HG02885 (cell line): ENCODE data around the gene CD300LD.
"Not testable (repeated sequence)": the region's sequence is repeated elsewhere in the genome, so short reads cannot be mapped to it uniquely, and the experiment has no call there.

ENCODE experiments used
- ATAC-seq: cut with Tn5 transposase; IDR thresholded peaks from one replicate; pipeline ENCODE4 v1.9.1; 2021; ENCODE audit warnings: mild to moderate bottlenecking; ENCODE audit not compliant: unreplicated experiment, poor library complexity

CD300LD gene

GRCh38 chr17:74592087-74592990 is at the start of gene CD300LD:
Gene CD300LD (minus strand): TSS chr17:74592283. CDS start chr17:74592202, 81 bp downstream.
- ATAC-seq = no peak

DNA sequence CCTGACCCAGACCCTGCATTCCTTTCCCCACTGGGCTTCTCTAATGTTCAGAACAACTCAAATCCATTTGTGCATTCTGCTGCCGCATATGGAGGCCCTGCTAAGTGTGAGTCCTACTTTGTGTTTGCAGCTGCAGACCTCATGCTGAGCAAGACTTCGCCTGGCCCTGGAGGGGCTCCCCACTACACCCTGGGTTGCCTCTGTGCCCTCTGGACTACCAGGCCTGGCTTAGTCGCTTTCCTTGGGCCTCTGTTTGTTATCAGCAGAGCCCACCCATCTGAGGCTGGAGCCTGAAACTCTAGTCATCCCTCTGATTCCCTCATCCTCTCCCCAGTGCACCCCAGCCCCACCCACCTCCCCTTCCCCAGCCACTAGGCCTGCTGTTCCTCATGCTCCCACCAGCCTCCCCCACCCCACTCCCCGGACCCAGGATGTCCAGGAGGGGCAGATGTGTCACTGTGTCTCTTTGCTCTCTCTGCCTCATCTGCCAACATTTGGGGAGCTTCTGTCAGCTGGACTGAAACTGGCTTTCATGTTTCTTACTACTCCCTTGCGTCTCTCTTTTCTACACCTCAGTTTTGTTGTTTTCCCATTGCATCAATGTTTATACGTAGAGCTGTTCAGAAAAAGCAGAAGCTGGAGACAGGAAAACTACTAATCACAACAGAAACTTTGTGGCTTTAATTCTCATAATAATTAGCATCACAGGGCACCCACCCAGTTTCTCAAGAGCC is 49.3 kb upstream of the CD300LD start:
- ATAC-seq = no peak

DNA sequence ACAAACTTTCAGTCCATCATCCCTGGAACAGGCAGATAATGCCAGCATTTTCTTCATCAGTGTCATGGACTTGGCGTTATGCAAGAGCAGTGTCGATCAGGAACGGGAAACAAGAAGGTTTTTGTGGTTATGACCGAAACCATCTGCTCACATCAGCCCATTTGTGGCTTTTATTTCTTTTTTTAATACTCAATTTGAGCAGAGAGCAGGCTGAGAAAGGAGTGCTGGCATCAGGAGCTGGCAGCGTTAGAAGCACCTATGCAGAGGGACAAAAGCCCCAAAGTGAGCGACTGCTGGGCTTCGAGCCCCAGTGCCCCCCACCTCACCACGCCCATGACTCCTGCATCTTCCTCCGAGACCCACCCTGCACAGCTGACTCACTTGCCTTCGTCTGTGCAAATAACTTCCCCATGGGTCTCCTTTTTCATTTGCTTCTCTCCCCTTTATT is 47.6 kb upstream of the CD300LD start:
- ATAC-seq = no peak

DNA sequence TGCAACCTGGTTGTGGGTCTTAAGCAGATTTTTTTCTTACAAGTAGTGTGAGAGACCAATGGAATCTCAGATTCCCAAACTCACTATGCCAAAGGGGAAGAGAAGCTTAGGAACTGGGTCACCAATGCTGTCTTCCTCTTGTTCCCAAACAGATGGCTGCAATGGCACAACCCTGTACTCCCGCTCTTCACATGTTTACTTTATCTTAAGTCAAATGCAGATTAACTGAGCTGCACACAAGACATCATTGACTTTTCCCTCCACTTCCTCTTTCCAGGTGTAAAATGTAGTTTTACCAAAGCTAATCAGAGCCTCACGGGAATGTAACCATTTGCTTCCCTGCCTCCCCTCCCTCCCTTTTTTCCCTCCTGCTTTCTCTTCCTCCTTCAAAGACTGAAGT is 45.8 kb upstream of the CD300LD start:
- no peak for ATAC-seq

- ATAC-seq = no peak
Observed at GRCh38 chr17:74637265-74637664, 45.2 kb upstream of the CD300LD start.

- not testable (repeated sequence) for ATAC-seq
Observed at GRCh38 chr17:74636541-74637085, 44.5 kb upstream of the CD300LD start.

GRCh38 chr17:74635418-74635817 is 43.3 kb upstream of the CD300LD start:
- no peak for ATAC-seq

DNA sequence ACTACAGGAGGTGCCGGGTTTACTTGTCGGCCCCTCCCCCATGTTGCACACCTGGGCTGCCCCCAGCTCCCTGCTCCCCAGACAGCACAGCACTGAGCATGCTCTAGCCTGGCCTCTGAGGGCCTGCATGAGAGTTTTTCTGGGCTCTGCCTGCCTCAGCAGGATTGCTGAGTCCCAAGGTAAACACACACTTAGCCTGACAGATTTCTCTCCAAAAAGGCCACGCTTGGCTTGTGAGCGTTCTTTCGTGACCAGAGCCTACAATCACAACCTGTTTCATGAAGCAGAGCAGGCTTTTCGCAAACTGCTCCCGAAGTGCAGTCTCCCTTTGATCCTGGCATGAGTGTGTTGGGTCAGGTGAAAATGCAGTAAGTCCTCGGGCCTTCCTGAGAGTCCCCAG is 41.2 kb upstream of the CD300LD start:
- no peak for ATAC-seq

DNA sequence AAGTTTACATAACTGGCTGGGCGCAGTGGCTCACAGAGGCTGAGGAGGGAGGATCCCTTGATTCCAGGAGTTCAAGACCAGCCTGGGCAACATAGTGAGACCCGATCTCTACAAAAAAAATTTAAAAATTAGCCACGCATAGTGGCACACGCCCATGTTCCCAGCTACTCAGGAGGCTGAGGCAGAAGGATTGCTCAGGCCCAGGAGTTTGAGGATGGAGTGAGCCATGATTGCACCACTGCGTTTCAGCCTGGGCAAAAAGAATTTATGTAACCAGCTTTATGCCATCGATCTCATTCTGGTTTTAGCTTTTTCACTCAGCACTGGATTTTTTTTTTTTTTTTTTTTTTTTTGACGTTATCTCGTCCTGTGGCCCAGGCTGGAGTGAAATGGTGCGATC is 40.5 kb upstream of the CD300LD start:
- ATAC-seq = no peak

DNA sequence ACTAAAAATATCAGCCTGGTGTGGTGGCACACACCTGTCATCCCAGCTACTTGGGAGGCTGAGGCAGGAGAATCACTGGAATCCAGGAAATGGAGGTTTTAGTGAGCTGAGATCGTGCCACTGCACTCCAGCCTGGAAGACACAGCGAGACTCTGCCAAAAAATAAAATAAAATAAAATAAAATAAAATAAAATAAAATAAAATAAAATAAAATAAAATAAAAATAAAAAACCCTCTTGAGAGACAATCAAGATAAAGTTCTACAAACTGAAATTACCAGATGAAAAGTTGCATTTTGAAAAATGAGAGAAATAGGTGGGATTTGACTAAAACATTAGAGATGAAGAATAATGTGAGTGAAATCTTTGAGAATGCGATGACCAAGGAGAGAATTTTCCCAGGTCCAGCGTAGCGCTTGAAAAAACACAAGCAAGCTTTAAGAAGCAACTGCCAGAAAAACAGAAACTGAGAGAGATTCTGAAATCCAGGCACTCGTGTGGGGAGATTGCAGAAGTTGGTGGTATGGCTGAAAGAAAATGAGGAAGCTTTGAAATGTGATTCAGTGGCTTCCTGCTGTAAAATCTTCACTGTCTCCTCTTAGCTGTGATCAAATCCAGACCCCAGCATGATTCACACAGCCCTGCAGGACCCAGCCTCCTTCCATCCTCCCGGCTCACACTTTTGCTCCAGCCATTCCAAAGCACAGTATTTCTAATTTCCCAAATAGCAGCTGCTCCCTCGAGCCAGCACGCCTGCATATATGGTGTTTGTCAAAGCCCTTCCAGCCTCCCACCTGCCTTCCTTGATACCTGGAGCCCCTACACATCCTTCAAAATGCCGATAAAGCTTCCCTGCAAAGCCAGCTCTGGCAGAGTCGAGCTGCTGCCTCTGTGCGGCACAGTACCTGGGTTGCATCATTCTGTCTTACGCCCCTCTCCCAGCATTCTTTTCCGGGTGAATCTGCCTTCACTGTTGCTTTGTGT is 39.7 kb upstream of the CD300LD start:
- no peak for ATAC-seq

DNA sequence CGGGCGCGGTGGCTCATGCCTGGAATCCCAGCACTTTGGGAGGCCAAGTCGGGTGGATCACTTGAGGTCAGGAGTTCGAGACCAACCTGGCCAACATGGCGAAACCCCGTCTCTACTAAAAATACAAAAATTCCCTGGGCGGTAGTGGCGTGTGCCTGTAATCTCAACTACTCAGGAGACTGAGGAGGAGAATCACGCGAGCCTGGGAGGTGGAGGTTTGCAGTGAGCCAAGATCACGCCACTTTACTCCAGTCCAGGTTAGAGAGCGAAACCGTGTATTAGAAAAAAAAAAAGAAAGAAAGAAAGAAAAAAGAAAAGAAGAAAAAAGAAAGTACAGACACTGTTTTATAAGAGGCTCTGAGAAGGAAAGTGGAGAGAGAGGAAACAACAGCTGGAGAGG is 38.2 kb upstream of the CD300LD start:
- ATAC-seq = not testable (repeated sequence)

DNA sequence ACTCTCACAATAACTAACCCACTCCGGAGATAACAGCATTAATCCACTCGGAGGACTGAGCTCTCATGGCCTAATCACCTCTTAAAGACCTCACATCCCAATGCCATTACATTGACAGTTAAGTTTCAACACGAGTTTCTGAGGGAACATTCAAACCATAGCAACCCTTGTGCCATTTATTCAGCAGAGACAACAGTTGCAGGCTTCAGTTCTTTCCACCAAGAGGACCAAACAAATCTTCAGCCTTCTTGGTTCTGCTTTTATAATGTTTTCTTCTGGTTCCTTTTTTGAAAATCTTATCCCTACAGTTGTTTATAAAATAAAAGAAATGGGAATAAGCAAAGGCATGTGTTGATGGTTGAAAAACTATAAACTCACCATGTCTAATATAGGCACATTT is 33.6 kb upstream of the CD300LD start:
- ATAC-seq = no peak

DNA sequence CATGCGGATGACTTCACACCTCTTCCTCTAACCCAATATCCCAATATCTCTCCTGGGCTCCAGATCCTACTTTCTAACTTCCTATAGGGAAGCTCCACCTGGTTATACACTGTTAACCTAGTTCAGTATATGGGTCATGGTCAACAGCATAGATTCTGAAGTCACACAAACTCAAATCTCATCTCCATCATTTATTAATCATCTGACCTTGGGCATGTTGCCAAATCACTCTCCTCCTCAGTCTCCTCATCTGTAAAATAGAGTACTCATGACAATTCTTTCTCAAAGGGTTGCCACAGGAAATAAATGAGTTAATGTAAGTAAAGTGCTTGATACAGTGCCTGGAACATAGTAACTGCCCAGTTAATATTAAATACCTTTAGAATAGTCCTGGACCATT is 32.0 kb upstream of the CD300LD start:
- ATAC-seq = no peak

DNA sequence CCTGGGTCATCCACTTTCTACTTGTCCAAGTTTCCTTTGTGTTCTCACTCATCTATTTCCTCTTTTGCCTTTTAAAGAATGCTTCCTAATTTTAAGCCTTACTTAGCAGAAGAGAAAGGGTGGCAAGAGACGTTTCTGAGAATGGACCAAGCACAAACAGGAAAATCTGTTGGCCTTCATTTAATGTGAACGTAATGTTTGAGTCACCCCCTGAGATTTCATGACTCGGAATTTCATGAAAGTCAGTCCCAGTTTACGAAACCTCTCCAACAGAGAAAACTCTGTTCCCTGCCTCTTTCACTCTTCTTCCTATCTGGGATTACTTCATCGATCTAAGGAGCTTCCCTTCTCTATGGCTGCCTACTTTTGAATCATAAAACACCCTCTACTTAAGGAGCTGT is 31.6 kb upstream of the CD300LD start, which contains the start of gene CD300E:
CD300E (minus strand) TSS at position 46 of the 401 bp plus-strand sequence. CDS start 117 bp downstream, outside the sequence.
- no peak for ATAC-seq

GRCh38 chr17:74619077-74619673 is 27.1 kb upstream of the CD300LD start:
- no peak for ATAC-seq

GRCh38 chr17:74618451-74618850 is 26.4 kb upstream of the CD300LD start:
- ATAC-seq = no peak

GRCh38 chr17:74616696-74617095 is 24.6 kb upstream of the CD300LD start:
- ATAC-seq = no peak

DNA sequence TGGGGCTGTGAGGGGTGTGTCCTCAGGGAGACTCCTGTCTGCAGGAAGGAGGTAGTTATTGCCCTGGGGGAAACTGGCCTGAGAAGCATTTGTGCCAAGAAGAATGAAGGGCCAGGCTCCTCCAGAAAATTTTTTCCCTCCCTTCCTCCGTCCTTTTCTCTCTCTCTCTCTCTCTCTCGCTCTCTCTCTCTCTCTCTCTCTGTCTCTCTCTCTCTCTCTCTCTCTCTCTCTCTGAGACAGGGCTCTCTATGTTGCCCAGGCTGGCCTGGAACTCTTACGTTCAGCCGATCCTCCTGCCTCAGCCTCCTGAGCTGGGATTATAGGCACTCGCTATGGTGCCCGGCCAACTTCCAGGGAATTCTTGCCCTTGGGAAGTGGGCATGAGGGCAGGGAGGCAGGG is 20.0 kb upstream of the CD300LD start:
- ATAC-seq = no peak

DNA sequence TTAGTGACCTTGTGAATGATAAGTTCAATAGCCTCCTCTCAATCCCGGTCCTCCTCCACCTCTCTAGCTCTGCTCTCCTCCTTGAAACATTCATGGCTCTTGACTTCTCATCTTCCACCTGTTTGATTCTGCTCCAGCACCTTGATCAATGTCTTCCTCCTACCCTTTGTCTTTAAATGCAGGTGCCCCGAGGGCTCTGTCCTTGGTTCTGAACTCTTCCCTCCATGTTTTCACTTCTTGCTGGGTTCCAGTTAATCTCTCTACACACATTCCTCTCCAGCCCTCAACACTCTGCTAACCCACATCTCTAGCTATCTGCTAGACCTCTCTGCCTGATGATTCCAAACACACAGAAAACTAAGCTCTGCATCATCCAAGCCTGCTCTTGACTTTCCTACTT is 18.0 kb upstream of the CD300LD start:
- ATAC-seq = no peak
